ENCODE measurements around the gene GATD1.

DNA sequence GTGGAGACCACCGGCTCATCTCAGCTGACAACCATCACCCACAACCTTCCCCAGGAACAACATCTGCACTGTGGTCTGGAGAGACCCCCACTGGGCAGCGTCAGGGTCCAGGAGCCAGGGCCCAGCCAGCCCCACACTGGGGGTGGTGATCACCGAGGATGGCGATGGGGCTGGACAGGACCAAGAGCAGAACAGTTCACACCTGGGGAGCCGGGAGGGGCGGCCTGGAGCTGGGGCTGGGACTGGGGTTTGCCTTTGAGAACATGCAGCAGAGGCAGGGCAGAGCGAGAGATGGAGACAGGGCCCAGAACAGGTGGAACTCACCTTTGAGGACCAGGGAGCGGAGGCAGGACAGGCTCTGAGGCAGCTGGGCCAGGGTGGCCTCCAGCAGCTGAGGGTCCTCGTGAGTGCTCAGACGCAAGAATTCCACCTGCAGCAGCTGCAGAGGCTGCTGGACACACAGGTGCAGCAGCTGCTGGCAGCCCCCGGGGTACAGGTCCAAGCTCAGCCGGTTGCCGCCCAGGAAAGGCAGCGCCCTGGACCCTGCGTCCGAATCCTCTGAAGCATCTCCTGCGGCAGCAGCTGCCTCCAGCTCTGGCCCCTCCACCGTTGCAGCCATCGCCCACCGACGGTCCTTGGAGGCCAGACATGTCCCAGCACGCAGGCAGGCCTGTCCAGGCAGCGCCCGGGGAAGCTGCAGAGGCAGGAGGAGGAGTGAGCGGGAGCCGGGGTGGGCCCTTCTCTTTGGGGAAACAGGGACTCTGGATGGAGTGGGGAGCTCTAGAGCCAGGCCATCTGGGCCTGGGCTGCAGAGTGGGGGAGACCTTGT, 26.7 kb upstream of the GATD1 start:
- TF ChIP-seq, protein P1, sequence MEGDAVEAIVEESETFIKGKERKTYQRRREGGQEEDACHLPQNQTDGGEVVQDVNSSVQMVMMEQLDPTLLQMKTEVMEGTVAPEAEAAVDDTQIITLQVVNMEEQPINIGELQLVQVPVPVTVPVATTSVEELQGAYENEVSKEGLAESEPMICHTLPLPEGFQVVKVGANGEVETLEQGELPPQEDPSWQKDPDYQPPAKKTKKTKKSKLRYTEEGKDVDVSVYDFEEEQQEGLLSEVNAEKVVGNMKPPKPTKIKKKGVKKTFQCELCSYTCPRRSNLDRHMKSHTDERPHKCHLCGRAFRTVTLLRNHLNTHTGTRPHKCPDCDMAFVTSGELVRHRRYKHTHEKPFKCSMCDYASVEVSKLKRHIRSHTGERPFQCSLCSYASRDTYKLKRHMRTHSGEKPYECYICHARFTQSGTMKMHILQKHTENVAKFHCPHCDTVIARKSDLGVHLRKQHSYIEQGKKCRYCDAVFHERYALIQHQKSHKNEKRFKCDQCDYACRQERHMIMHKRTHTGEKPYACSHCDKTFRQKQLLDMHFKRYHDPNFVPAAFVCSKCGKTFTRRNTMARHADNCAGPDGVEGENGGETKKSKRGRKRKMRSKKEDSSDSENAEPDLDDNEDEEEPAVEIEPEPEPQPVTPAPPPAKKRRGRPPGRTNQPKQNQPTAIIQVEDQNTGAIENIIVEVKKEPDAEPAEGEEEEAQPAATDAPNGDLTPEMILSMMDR (conservative IDR thresholded peaks at IDR 0.05), result no peak
- no peak for TF ChIP-seq ZFX (IDR thresholded peaks at IDR 0.05)

All from C4-2B (cell line).